GM12872 (cell line): ENCODE measurements around the gene FAM174C.

Source experiments
- CTCF ChIP-seq: IDR thresholded peaks from 3 replicates; pipeline ENCODE4 v1.5.1; 2011; ENCODE audit warnings: low read depth, mild to moderate bottlenecking, low read length, moderate library complexity; ENCODE audit not compliant: insufficient read depth

Gene FAM174C

DNA sequence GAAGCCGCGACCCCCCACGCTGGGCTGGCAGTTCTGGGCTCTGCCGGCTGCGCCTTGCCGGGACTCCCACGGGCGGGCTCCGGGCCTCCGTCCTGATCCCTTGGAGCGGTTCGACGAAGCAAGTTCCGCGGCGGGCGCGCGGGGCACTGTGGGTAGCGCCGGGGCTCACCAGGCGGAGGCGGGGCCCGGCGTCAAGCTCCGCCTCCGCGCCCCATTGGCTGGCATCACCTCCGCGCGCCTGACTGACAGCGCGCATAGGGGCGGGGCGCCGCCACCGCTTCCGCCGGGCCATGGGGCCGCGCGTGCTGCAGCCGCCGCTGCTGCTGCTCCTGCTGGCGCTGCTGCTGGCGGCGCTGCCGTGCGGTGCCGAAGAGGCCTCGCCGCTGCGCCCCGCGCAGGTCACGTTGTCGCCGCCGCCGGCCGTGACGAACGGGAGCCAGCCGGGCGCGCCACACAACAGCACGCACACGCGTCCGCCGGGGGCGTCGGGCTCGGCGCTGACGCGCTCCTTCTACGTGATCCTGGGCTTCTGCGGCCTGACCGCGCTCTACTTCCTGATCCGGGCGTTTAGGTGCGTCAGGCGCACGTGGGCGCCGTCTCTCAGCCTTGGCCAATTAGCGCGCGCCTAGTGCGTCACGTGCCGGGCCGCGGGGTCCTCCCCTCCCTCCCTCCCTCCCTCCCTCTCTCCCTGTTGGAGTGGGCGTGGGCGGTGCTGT lies at the start of gene FAM174C:
TSS of gene FAM174C (plus strand) at position 271 of the 716 bp plus-strand sequence. CDS start at position 291, 20 bp downstream.
- no peak for TF ChIP-seq CTCF

DNA sequence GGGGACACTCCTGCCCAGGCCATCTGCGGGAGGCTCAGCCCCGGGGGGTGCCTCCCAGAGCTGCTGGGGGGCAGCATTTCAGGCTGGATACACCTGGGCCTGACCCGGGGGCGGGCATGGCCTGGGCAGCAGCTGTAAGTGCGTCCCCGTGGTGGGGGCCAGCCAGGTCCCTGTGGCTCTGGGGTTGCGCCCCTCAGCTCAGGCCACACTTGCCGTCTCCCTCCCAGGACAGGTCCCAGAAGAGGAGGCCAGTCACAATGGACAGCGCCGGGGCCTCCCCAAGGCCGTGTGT lies 49.2 kb upstream of the FAM174C start:
- no peak for TF ChIP-seq CTCF

DNA sequence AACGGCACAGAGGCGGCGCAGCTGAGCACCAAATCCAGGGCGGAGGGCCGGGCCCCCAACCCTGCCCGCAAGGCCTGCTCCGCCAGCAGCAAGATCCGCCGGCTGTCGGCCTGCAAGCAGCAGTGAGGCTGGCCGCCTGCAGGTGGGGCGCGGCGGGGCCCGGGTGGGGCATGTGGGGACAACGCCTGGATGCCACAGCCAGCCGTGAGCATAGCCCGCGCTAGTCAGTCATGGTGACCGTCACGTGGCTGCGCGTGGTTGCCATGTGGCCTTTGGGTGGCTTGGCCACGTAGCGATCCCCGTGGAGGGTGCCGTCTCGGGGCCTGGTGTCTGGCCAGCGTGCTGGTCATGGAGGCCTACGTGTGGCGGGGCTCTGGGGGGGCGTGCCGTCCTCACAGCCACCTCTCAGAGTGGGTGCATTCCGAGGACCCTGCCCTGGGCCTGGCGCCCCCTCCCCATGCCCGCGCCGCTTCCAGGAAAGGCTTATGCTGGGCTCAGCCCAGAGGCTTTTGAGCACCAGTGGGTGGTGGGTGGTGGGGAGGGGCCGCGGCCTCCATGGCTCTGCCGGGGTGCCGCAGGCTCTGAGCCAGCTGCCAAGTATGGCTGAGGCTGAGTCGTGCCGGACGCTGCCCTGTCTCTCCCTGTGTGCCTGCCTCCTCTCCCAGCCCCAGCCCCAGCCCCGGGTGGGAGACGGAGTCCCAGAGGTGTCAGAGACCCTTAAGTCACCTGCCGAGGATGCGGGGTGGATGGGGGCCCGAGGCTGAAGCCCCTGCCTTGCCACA lies 48.6 kb upstream of the FAM174C start:
- no peak for TF ChIP-seq CTCF

DNA sequence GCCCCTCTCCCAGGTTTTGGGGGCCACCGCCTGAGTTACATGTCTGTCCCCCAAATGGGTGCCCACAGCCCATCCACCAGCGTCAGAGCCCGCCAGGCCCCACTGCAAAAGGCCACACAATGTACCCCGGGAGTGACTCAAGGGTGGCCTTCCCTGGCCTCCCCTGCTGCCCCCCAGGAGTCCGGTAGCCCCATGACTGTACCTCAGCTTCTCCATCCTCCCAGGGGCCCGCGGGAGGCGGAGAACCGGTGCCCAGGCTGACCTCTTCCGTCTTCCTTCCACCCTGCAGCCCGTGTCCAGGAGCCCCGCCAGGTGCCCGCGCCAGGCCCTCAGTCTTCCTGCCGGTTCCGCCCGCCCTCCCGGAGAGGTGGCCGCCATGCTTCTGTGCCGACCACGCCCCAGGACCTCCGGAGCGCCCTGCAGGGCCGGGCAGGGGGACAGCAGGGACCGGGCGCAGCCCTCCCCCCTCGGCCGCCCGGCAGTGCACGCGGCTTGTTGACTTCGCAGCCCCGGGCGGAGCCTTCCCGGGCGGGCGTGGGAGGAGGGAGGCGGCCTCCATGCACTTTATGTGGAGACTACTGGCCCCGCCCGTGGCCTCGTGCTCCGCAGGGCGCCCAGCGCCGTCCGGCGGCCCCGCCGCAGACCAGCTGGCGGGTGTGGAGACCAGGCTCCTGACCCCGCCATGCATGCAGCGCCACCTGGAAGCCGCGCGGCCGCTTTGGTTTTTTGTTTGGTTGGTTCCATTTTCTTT lies 47.9 kb upstream of the FAM174C start:
- no peak for TF ChIP-seq CTCF

DNA sequence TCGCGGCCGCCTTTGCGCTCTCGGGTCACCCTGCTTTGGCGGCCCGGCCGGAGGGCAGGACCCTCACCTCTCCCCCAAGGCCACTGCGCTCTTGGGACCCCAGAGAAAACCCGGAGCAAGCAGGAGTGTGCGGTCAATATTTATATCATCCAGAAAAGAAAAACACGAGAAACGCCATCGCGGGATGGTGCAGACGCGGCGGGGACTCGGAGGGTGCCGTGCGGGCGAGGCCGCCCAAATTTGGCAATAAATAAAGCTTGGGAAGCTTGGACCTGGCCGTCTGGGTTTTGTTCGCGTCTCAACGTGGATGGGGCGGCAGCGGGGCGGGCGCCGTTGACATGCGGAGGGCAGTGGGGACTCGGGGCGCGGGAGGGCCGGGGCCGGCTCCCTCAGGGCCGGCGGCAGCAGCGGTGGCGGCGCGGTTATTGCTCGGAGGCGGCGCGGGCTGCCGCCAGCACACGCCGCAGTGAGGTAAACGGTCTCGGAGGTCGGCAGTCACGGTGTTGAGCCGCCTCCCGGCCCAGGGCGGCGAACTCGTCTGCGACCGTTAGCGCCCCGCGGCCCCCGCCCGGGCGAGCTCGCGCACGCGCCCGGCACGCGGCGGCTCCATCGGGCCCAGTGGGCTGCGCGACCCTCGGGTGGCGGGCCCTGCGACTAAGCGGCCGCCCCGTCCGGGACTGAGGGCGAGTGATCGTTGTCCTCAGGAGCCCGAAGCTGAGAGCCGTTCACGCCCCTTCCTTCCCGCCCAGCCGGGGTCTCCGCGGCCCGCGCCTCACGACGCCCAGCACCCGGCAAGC lies 47.0 kb upstream of the FAM174C start:
- TF ChIP-seq CTCF = no peak

GRCh38 chr19:1229056-1229923 lies 46.0 kb upstream of the FAM174C start:
- TF ChIP-seq CTCF = no peak
